Measurements from ENCODE around the gene SCGB1D4. TPM values are rescaled to one million over a fixed set of nuclear protein-coding genes. Genes with fewer than 3 reads are reported as not detected.

SCGB1D4 gene
- total and polyA plus RNA-seq, 7 experiments from 2014 or later: not detected

GRCh38 chr11:62307950-62308349 lies 9.1 kb upstream of the SCGB1D4 start:
- Histone ChIP-seq H3K27ac (ENCODE audit: low read depth, low read length) (no peak overlapping the region), H3K27me3 (ENCODE audit: control insufficient read depth in 2 of 2, insufficient read depth in 2 of 2, low read length in 2 of 2) (no peaks in the 10 kb centered on the region), H3K9me3 (ENCODE audit: control insufficient read depth in 2 of 3, low read length in 3 of 3) (no peaks in the 10 kb centered on the region), H3K4me3 (ENCODE audit: low read length) (no peak overlapping the region), H3K36me3 (ENCODE audit: control insufficient read depth in 2 of 3, insufficient read depth in 3 of 3, low read length in 3 of 3) (no peaks in the 10 kb centered on the region), H3K4me1 (ENCODE audit: control insufficient read depth in 2 of 2, insufficient read depth in 2 of 2, low read length in 2 of 2) (no peaks in the 10 kb centered on the region)
- DNase-seq (no peak), ATAC-seq (no peak)
- no peak overlapping the region for H3K4me3 Mint-ChIP-seq
- H3K27me3 Mint-ChIP-seq: peaks cover 9 to 47% (median 36%) of the 10 kb centered on the region in 5 donors
- peaks cover 0 to 16% (median 13%) of the 10 kb centered on the region in 7 donors for H3K4me1 Mint-ChIP-seq
- ChIA-PET POLR2A (no interaction called here), CTCF (no interaction called here)
- H3K36me3 Mint-ChIP-seq: peaks cover 0 to 3% (median 0%) of the 10 kb centered on the region in 5 donors
- intact Hi-C loops (cut with micrococcal nuclease): no loop called here
- H3K9me3 Mint-ChIP-seq: peaks cover 0 to 11% (median 5%) of the 10 kb centered on the region in 11 donors
- H3K27ac Mint-ChIP-seq: no peak overlapping the region

- DNase-seq (no peak), ATAC-seq (no peak)
- Histone ChIP-seq H3K27ac (ENCODE audit: low read depth, low read length) (no peak overlapping the region), H3K9me3 (ENCODE audit: control insufficient read depth in 2 of 3, low read length in 3 of 3) (no peaks in the 10 kb centered on the region), H3K4me3 (ENCODE audit: low read length) (no peak overlapping the region), H3K27me3 (ENCODE audit: control insufficient read depth in 2 of 2, insufficient read depth in 2 of 2, low read length in 2 of 2) (no peaks in the 10 kb centered on the region), H3K36me3 (ENCODE audit: control insufficient read depth in 2 of 3, insufficient read depth in 3 of 3, low read length in 3 of 3) (no peaks in the 10 kb centered on the region), H3K4me1 (ENCODE audit: control insufficient read depth in 2 of 2, insufficient read depth in 2 of 2, low read length in 2 of 2) (no peaks in the 10 kb centered on the region)
- POLR2A ChIA-PET: no interaction called here
- CTCF ChIA-PET: no interaction called here
- intact Hi-C loops (cut with micrococcal nuclease): no loop called here
- no peak overlapping the region for H3K4me3 Mint-ChIP-seq
- no peak overlapping the region for H3K27ac Mint-ChIP-seq
- H3K4me1 Mint-ChIP-seq: peaks cover 0 to 5% (median 3%) of the 10 kb centered on the region in 7 donors
- peaks cover 9 to 48% (median 28%) of the 10 kb centered on the region in 5 donors for H3K27me3 Mint-ChIP-seq
- peaks cover 0 to 3% (median 0%) of the 10 kb centered on the region in 5 donors for H3K36me3 Mint-ChIP-seq
- peaks cover 0 to 11% (median 5%) of the 10 kb centered on the region in 11 donors for H3K9me3 Mint-ChIP-seq
Measured at GRCh38 chr11:62306227-62306626, 7.4 kb upstream of the SCGB1D4 start.

GRCh38 chr11:62295504-62295903 lies 3.4 kb downstream of the SCGB1D4 start:
- no peak for ATAC-seq
- ChIA-PET POLR2A (no interaction called here), CTCF (no interaction called here)
- Mint-ChIP-seq H3K4me3 (no peak overlapping the region), H3K36me3 (no peaks in the 10 kb centered on the region), H3K27ac (no peak overlapping the region), H3K4me1 (no peaks in the 10 kb centered on the region), H3K27me3 (peaks cover 17 to 29% (median 20%) of the 10 kb centered on the region in 5 donors), H3K9me3 (peaks cover 0 to 3% (median 0%) of the 10 kb centered on the region in 11 donors)
- Histone ChIP-seq H3K4me3 (ENCODE audit: low read length) (no peak overlapping the region), H3K4me1 (ENCODE audit: control insufficient read depth in 2 of 2, insufficient read depth in 2 of 2, low read length in 2 of 2) (no peaks in the 10 kb centered on the region), H3K36me3 (ENCODE audit: control insufficient read depth in 2 of 3, insufficient read depth in 3 of 3, low read length in 3 of 3) (no peaks in the 10 kb centered on the region), H3K27ac (ENCODE audit: low read depth, low read length) (no peak overlapping the region), H3K9me3 (ENCODE audit: control insufficient read depth in 2 of 3, low read length in 3 of 3) (no peaks in the 10 kb centered on the region), H3K27me3 (ENCODE audit: control insufficient read depth in 2 of 2, insufficient read depth in 2 of 2, low read length in 2 of 2) (peaks cover 0 to 3% of the 10 kb centered on the region in 2 donors)
- DNase-seq: no peak
- intact Hi-C loops (cut with micrococcal nuclease): no loop called here

GRCh38 chr11:62280452-62280851 lies 18.4 kb downstream of the SCGB1D4 start:
- Mint-ChIP-seq H3K27ac (no peak overlapping the region), H3K27me3 (peaks cover 3 to 10% (median 5%) of the 10 kb centered on the region in 5 donors), H3K36me3 (peaks cover 0 to 3% (median 0%) of the 10 kb centered on the region in 5 donors), H3K4me3 (no peak overlapping the region), H3K9me3 (peaks cover 0 to 1% (median 0%) of the 10 kb centered on the region in 11 donors), H3K4me1 (no peaks in the 10 kb centered on the region)
- no peaks in the 10 kb centered on the region for H3K4me1 ChIP-seq (ENCODE audit: control insufficient read depth in 2 of 2, insufficient read depth in 2 of 2, low read length in 2 of 2)
- H3K4me3 ChIP-seq (ENCODE audit: low read length): no peak overlapping the region
- CTCF ChIA-PET: no interaction called here
- H3K27me3 ChIP-seq (ENCODE audit: control insufficient read depth in 2 of 2, insufficient read depth in 2 of 2, low read length in 2 of 2): no peaks in the 10 kb centered on the region
- DNase-seq (no peak), ATAC-seq (no peak)
- intact Hi-C loops (cut with micrococcal nuclease): no loop called here
- no peaks in the 10 kb centered on the region for H3K9me3 ChIP-seq (ENCODE audit: control insufficient read depth in 2 of 3, low read length in 3 of 3)
- POLR2A ChIA-PET: no interaction called here
- no peak overlapping the region for H3K27ac ChIP-seq (ENCODE audit: low read depth, low read length)
- H3K36me3 ChIP-seq (ENCODE audit: control insufficient read depth in 2 of 3, insufficient read depth in 3 of 3, low read length in 3 of 3): no peaks in the 10 kb centered on the region

DNA sequence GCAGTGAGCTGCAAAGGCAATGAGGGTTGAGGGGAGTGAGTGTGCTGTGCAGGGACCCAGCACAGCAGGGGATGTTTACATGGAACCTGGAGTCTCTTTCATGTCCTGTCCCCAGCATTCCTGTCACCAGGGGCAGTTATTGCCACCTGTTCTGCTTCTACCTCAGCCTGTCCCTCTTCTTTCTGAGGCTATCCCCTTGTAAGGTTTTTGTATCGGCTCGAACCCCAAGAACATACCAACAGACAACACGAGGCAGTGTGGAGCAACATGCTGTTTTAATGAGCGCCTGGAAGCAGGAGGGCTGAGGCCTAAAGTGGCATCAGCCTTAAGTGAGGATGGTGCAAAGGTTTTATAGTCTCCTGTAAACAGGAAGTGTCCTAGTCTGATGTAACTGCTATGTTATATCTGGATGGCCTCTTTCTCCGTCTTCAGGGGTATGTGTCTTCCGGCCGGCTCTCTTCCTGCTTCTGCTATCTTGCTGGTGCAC lies 25.0 kb downstream of the SCGB1D4 start:
- Mint-ChIP-seq H3K4me1 (no peaks in the 10 kb centered on the region), H3K36me3 (no peaks in the 10 kb centered on the region), H3K27me3 (peaks cover 0 to 6% (median under 1%) of the 10 kb centered on the region in 5 donors), H3K27ac (no peak overlapping the region), H3K9me3 (peaks cover 0 to 1% (median 0%) of the 10 kb centered on the region in 11 donors), H3K4me3 (no peak overlapping the region)
- Histone ChIP-seq H3K4me3 (ENCODE audit: low read length) (no peak overlapping the region), H3K27ac (ENCODE audit: low read depth, low read length) (no peak overlapping the region), H3K9me3 (ENCODE audit: control insufficient read depth in 2 of 3, low read length in 3 of 3) (no peaks in the 10 kb centered on the region), H3K4me1 (ENCODE audit: control insufficient read depth in 2 of 2, insufficient read depth in 2 of 2, low read length in 2 of 2) (no peaks in the 10 kb centered on the region), H3K36me3 (ENCODE audit: control insufficient read depth in 2 of 3, insufficient read depth in 3 of 3, low read length in 3 of 3) (no peaks in the 10 kb centered on the region), H3K27me3 (ENCODE audit: control insufficient read depth in 2 of 2, insufficient read depth in 2 of 2, low read length in 2 of 2) (no peaks in the 10 kb centered on the region)
- CTCF ChIA-PET: no interaction called here
- DNase-seq (no peak), ATAC-seq (no peak)
- intact Hi-C loops (cut with micrococcal nuclease): no loop called here
- POLR2A ChIA-PET: no interaction called here

DNA sequence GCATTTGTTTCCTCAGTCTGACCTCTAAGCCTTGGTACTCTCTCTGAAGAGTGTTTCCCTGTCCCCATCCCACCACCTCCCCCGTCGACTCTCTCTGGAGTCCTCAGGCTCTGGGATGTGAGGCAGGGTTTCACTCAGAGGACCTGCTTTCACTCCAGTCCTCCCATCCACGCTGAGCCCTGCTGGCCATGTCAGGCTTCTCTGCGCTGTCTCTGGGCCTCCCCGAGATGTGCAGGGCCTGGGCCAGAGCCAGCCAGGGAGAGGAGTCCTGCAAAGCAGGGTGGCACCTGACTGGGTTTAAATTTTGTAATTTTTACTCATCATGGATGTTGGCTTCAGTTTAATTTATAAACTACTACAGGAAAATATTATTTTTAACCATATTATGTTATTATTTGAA lies 25.6 kb downstream of the SCGB1D4 start:
- Histone ChIP-seq H3K36me3 (ENCODE audit: control insufficient read depth in 2 of 3, insufficient read depth in 3 of 3, low read length in 3 of 3) (no peaks in the 10 kb centered on the region), H3K27ac (ENCODE audit: low read depth, low read length) (no peak overlapping the region), H3K9me3 (ENCODE audit: control insufficient read depth in 2 of 3, low read length in 3 of 3) (no peaks in the 10 kb centered on the region), H3K4me1 (ENCODE audit: control insufficient read depth in 2 of 2, insufficient read depth in 2 of 2, low read length in 2 of 2) (no peaks in the 10 kb centered on the region), H3K4me3 (ENCODE audit: low read length) (no peak overlapping the region), H3K27me3 (ENCODE audit: control insufficient read depth in 2 of 2, insufficient read depth in 2 of 2, low read length in 2 of 2) (no peaks in the 10 kb centered on the region)
- CTCF ChIA-PET: no interaction called here
- POLR2A ChIA-PET: no interaction called here
- no peak for DNase-seq
- Mint-ChIP-seq H3K27ac (no peak overlapping the region), H3K9me3 (peaks cover 0 to 1% (median 0%) of the 10 kb centered on the region in 11 donors), H3K36me3 (no peaks in the 10 kb centered on the region), H3K4me1 (no peaks in the 10 kb centered on the region), H3K27me3 (peaks cover 4 to 7% (median 6%) of the 10 kb centered on the region in 5 donors), H3K4me3 (no peak overlapping the region)
- intact Hi-C loops (cut with micrococcal nuclease): no loop called here
- ATAC-seq: no peak

- H3K36me3 Mint-ChIP-seq: no peaks in the 10 kb centered on the region
- ATAC-seq: no peak
- Histone ChIP-seq H3K36me3 (ENCODE audit: control insufficient read depth in 2 of 3, insufficient read depth in 3 of 3, low read length in 3 of 3) (no peaks in the 10 kb centered on the region), H3K27ac (ENCODE audit: low read depth, low read length) (no peak within 1 kb of the TSS), H3K4me3 (ENCODE audit: low read length) (no peak within 1 kb of the TSS), H3K4me1 (ENCODE audit: control insufficient read depth in 2 of 2, insufficient read depth in 2 of 2, low read length in 2 of 2) (no peaks in the 10 kb centered on the region), H3K9me3 (ENCODE audit: control insufficient read depth in 2 of 3, low read length in 3 of 3) (no peaks in the 10 kb centered on the region), H3K27me3 (ENCODE audit: control insufficient read depth in 2 of 2, insufficient read depth in 2 of 2, low read length in 2 of 2) (no peaks in the 10 kb centered on the region)
- CTCF ChIA-PET: no interaction called here
- POLR2A ChIA-PET: no interaction called here
- no peak within 1 kb of the TSS for H3K4me3 Mint-ChIP-seq
- H3K27ac Mint-ChIP-seq: no peak within 1 kb of the TSS
- no peaks in the 10 kb centered on the region for H3K4me1 Mint-ChIP-seq
- intact Hi-C loops (cut with micrococcal nuclease): no loop called here
- peaks cover 6 to 13% (median 12%) of the 10 kb centered on the region in 5 donors for H3K27me3 Mint-ChIP-seq
- H3K9me3 Mint-ChIP-seq: no peaks in the 10 kb centered on the region
- no peak for DNase-seq
Measured at GRCh38 chr11:62269654-62270278, 29.1 kb downstream of the SCGB1D4 start, which contains the start of gene SCGB2A2. Gene SCGB2A2 (plus strand): TSS chr11:62270158. CDS start chr11:62270217, 59 bp downstream.

Measured in naive thymus-derived CD4-positive, alpha-beta T cell (primary cell).